Lower lobe of right lung (tissue), 2 donors: ENCODE data around the gene PAQR3. TPM values are rescaled to one million over a fixed set of nuclear protein-coding genes. Genes with fewer than 3 reads are reported as not detected.
"Not testable (repeated sequence)": the region's sequence is repeated elsewhere in the genome, so short reads cannot be mapped to it uniquely, and the experiment has no call there.

Experiments used
- ATAC-seq, 2 donors: fragments of 200-7000 bp; cut with Tn5 transposase; one replicate each; pipeline ENCODE4 v1.9.1; 2020 to 2022; ENCODE audit warnings: mild to moderate bottlenecking in 2 of 2, moderate library complexity in 2 of 2
- DNase-seq: peaks from one replicate; pipeline ENCODE4 v3.0.0-alpha.2; 2020
- H3K27ac ChIP-seq: fragments of 200-600 bp; one replicate; pipeline ENCODE4 v1.8.0; 2022
- H3K27me3 ChIP-seq: fragments of 200-600 bp; one replicate; pipeline ENCODE4 v1.8.0; 2022; ENCODE audit warnings: low read depth
- H3K36me3 ChIP-seq: fragments of 200-600 bp; one replicate; pipeline ENCODE4 v1.8.0; 2022; ENCODE audit warnings: mild to moderate bottlenecking
- H3K4me1 ChIP-seq: fragments of 200-600 bp; one replicate; pipeline ENCODE4 v1.8.0; 2022
- H3K4me3 ChIP-seq: fragments of 200-600 bp; one replicate; pipeline ENCODE4 v1.8.0; 2022; ENCODE audit warnings: mild to moderate bottlenecking
- H3K9me3 ChIP-seq: fragments of 200-600 bp; one replicate; pipeline ENCODE4 v1.8.0; 2022
- intact Hi-C: fragments of 100-400 bp; cut with DNase I; formaldehyde crosslinking; loops from one replicate; pipeline ENCODE4 v1.11.0; 2022
- total RNA-seq: library from RNA; stranded (reverse); fragmentation: NEBNext Ultra II Directional; extraction: Animal tissue kit (Norgen Biotek cat#: 25700); gene quantifications from one replicate; pipeline ENCODE4 v1.2.1, GENCODE V29; 2021
- TF ChIP-seq, protein P1 (sequence below): fragments of 200-600 bp; IDR thresholded peaks from one replicate; pipeline ENCODE4 v1.8.0; 2022; ENCODE audit warnings: antibody characterized with exemption, mild to moderate bottlenecking
- donor health status: DM: no; HTN: yes; CAD: no; lungs with severe emphysema.

PAQR3 gene
- total RNA-seq, 1 donor from 2014 or later: 7.7 TPM

DNA sequence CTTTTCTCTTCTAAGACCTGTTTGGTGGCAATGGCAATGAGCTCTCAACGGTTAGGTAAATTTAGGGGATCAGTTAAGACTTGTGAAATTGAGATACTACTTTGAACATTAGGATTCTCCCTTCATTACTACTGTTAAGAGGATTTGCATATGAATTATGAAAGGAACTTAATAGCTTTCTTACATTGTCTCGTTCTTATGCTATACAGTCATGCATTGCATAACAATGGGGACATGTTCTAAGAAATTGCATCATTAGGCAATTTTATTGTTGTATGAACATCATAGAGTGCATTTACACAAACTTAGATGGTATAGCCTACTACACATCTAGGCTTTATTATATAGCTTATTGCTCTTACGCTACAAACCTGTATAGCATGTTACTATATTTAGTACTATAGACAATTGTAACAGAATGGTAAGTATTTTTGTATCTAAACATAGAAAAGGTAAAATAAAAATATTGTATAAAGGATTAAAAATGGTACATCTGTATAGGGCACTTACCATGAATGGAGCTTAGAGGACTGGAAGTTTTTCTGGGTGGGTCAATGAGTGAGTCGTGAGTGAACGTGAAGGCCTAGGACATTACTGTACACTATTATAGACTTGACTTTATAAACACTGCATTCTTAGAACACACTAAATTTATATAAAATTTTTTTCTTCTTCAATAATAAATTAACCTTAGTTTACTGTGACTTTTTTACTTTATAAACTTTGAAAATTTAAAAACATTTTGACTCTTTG, 62.5 kb downstream of the PAQR3 start:
- TF ChIP-seq, protein P1, sequence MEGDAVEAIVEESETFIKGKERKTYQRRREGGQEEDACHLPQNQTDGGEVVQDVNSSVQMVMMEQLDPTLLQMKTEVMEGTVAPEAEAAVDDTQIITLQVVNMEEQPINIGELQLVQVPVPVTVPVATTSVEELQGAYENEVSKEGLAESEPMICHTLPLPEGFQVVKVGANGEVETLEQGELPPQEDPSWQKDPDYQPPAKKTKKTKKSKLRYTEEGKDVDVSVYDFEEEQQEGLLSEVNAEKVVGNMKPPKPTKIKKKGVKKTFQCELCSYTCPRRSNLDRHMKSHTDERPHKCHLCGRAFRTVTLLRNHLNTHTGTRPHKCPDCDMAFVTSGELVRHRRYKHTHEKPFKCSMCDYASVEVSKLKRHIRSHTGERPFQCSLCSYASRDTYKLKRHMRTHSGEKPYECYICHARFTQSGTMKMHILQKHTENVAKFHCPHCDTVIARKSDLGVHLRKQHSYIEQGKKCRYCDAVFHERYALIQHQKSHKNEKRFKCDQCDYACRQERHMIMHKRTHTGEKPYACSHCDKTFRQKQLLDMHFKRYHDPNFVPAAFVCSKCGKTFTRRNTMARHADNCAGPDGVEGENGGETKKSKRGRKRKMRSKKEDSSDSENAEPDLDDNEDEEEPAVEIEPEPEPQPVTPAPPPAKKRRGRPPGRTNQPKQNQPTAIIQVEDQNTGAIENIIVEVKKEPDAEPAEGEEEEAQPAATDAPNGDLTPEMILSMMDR: no peak
- Histone ChIP-seq H3K9me3 (no peaks in the 10 kb centered on the region), H3K27me3 (no peaks in the 10 kb centered on the region), H3K27ac (no peak overlapping the region), H3K36me3 (peaks cover 69% of the 10 kb centered on the region), H3K4me3 (no peak overlapping the region), H3K4me1 (no peaks in the 10 kb centered on the region)
- ATAC-seq (no peak), DNase-seq (no peak)
- intact Hi-C loops: no loop called here

DNA sequence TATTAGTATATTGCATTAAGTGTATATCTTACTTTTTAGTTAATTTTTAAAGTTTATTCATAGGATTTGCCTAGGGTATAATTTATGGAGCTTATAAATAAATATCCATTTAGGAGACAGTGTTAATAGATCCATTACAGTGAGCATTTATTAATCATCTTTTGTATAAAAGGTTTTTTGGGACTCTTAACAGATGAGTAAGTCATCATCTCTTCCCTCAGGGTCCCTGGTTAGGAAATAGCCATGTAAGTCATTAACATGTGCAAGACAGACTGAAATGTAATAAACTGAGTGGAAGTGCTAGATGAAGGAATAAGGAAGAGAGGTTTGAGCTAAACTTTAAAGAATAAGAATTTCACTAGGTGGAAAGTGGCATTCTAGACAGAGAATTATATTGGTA, 69.2 kb downstream of the PAQR3 start:
- intact Hi-C loops: no loop called here
- H3K27me3 ChIP-seq: no peaks in the 10 kb centered on the region
- peaks cover 77% of the 10 kb centered on the region for H3K36me3 ChIP-seq
- no peaks in the 10 kb centered on the region for H3K4me1 ChIP-seq
- DNase-seq (no peak), ATAC-seq (no peak)
- TF ChIP-seq, protein P1: no peak
- H3K27ac ChIP-seq: no peak overlapping the region
- H3K4me3 ChIP-seq: no peak overlapping the region
- H3K9me3 ChIP-seq: no peaks in the 10 kb centered on the region

DNA sequence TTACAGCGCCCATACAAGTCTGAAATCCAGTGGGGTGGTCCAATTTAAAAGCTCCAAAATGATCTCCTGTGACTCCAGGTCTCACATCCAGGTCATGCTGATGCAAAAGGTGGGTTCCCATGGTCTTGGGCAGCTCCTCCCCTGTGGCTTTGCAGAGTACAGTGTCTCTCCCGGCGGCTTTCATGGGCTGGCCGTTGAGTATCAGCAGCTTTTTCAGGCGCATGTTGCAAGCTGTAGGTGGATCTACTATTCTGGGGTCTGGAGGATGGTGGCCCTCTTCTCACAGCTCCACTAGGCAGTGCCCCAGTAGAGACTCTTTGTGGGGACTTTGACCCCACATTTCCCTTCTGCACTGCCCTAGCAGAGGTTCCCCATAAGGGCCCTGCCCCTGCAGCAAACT, 70.5 kb downstream of the PAQR3 start:
- H3K27ac ChIP-seq, H3K4me3 ChIP-seq, DNase-seq, ATAC-seq, H3K4me1 ChIP-seq, intact Hi-C loops, H3K27me3 ChIP-seq, H3K9me3 ChIP-seq: not testable (repeated sequence)
- H3K36me3 ChIP-seq: peaks cover 63% of the 10 kb centered on the region

DNA sequence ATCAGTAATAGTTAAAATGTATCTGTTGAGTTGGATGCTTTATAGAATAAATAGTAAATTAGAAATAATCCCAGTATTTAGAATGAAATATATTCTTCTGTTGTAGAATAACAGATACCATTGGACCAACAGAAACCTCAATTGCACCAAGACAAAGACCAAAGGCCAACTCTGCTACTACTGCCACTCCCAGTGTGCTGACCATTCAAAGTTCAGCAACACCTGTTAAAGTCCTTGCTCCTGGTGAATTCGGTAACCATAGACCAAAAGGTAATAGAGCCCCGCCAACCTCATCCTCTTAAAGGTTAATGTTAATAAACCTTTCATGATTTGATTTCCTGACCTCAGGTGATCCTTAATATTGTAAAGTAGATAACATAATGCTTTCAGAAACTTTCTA, 73.8 kb downstream of the PAQR3 start:
- Histone ChIP-seq H3K27me3 (no peaks in the 10 kb centered on the region), H3K9me3 (no peaks in the 10 kb centered on the region), H3K36me3 (peaks cover 46% of the 10 kb centered on the region), H3K27ac (no peak overlapping the region), H3K4me1 (no peaks in the 10 kb centered on the region), H3K4me3 (no peak overlapping the region)
- intact Hi-C loops: no loop called here
- TF ChIP-seq, protein P1: no peak
- ATAC-seq (no peak), DNase-seq (no peak)

DNA sequence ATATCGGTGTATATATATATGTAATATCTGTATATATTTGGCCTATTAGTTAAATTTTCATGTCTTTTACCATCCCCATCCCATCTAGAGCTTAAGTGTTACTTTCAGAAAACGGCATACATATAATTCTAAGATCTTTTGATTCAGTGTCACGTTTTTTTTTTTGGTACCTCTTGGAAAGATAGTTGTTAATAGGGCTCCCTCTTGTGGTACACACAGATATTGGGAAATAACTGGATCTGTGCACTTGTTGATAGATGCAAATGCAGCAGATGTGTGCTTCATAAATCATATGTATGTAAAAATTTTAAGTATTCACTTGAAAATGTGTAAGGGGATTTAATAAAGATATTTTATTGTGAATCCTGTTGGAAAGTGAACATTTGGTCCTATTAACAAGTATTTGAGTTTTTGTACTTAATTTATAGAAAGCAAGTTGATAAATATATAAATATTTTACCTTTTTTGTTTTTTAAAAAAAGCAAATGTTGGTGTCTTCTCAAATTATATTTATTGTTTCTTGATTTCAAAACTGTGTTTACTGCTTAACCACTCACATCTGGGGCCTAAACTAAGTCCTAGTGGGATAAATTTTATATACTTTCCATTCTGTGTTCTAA, 74.7 kb downstream of the PAQR3 start:
- no peak overlapping the region for H3K4me3 ChIP-seq
- no peaks in the 10 kb centered on the region for H3K27me3 ChIP-seq
- H3K36me3 ChIP-seq: peaks cover 52% of the 10 kb centered on the region
- TF ChIP-seq, protein P1: peak; percentile 77
- ATAC-seq (peak; percentile 59 to 76), DNase-seq (no peak)
- no peaks in the 10 kb centered on the region for H3K9me3 ChIP-seq
- no peak overlapping the region for H3K27ac ChIP-seq
- no peaks in the 10 kb centered on the region for H3K4me1 ChIP-seq
- intact Hi-C loops: loop anchor here (5.0 kb wide), 1 partner anchor 252 kb away; no protein-coding TSS in a partner anchor

DNA sequence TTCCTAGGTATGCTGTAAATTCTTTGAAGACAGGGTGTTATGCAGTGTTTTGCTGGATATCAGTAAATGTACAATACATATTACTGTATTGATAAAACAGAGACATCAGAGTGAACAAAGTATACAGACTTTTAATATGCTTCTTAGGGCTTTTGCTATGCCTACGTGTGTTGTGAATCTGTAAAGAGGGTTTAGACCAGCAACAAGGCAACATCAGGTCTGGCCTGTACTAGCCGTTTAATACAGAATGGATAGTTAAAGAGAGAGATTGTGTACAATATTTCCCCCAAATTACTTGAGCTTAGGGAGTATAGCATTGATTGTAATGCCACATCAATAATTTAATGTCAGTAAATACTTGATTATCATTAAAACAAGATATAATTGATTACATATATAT, 75.2 kb downstream of the PAQR3 start:
- H3K4me3 ChIP-seq: no peak overlapping the region
- H3K4me1 ChIP-seq: no peaks in the 10 kb centered on the region
- intact Hi-C loops: loop anchor here (5.0 kb wide), 1 partner anchor 252 kb away; no protein-coding TSS in a partner anchor
- H3K27ac ChIP-seq: no peak overlapping the region
- no peaks in the 10 kb centered on the region for H3K9me3 ChIP-seq
- DNase-seq (no peak), ATAC-seq (no peak)
- TF ChIP-seq, protein P1: no peak
- peaks cover 52% of the 10 kb centered on the region for H3K36me3 ChIP-seq
- H3K27me3 ChIP-seq: no peaks in the 10 kb centered on the region
